HG03039 (cell line): ENCODE results near the gene THSD7B.

Experiments used
- ATAC-seq: cut with Tn5 transposase; IDR thresholded peaks from one replicate; pipeline ENCODE4 v1.9.1; 2021; ENCODE audit warnings: mild to moderate bottlenecking, moderate library complexity; ENCODE audit not compliant: unreplicated experiment

The THSD7B gene

DNA sequence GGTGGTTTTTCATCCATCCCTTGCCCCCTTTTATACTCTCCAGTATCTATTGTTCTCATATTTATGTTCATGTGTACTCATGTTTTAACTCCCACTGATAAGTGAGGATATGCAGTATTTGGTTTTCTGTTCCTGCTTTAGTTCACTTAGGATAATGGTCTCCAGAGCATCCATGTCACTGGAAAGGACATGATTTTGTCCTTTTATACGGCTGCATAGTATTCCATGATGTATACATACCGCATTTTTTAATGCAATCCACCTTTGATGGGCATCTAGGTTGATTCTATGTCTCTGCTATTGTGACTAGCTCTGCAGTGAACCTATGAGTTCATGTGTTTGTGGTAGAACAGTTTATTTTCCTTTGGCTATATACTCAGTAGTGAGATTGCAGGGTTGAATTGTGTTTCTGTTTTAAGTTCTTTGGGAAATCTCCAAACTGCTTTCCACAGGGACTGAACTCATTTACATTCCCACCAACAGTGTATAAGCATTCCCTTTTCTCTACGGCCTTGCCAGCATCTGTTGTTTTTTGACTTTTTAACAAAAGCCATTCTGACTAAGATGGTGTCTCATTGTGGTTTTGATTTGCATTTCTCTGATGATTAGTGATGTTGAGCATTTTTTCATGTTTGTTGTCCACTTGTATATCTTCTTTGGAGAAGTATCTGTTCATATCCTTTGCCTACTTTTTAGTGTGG is 420.2 kb downstream of the THSD7B start:
- ATAC-seq = no peak

DNA sequence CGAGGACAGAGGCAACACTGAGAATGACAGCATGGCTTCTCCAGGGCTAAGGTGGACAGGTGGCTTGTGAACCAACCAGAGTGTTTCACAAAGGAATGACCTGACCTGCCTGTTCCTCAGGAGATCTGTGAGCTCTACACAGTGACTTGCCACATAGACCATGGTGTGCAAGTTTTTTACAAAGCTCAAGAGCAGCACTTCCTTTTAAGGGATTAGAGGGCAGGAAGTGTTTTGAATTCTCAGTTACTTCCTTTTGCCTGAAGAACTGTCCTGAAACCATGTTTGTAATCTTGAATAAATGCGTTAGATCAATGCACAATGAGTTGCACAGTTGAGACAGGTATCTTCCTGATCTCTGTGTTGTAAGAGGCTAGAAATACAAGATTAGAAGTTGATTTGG is 421.9 kb downstream of the THSD7B start:
- ATAC-seq = no peak

DNA sequence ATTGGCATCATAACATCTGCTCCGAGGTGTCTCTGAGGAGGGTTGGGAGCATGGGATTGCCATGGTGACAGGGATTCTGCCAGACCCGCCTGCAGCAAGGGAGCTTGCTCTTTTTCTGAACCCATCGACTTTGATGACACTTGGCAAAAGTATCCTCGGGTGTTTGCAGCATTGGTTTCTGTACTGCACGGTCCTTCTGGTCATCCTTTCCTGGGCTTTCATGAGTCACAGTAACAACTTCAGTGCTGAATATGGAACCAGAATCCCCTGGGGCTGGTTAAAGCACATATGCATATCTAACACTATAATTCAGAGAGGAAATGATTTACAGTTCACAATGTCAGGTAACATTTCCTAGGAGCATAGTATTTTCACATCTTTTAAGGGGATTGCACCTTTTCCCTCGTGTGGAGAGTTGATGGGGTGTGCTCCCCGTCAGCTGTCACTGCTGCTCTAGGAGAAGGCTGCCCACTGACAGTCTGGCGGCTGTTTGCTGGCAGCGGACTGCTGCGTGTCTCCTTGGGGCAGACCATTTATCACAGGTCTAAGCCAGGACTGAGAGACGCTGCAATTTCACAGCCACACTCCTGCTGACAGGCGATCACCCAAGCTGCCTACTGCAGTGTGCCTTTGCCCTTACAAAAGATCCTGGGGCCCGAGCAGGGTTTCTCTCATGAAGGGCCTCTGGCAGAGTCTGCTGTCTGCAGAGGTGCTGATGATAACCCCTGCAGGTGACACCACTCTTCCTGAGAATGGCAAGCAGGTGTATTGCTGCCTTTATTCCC is 425.3 kb downstream of the THSD7B start:
- no peak for ATAC-seq

GRCh38 chr2:137192366-137193310 is 427.3 kb downstream of the THSD7B start:
- ATAC-seq = no peak

GRCh38 chr2:137193401-137193800 is 428.1 kb downstream of the THSD7B start:
- ATAC-seq = no peak

GRCh38 chr2:137194111-137194510 is 428.8 kb downstream of the THSD7B start:
- ATAC-seq = no peak

GRCh38 chr2:137199751-137200150 is 434.4 kb downstream of the THSD7B start:
- ATAC-seq = no peak

GRCh38 chr2:137202318-137202717 is 437.0 kb downstream of the THSD7B start:
- no peak for ATAC-seq

- ATAC-seq = no peak
Measured at GRCh38 chr2:137205324-137205723, 440.0 kb downstream of the THSD7B start.

- no peak for ATAC-seq
Measured at GRCh38 chr2:137206069-137206468, 440.7 kb downstream of the THSD7B start.

DNA sequence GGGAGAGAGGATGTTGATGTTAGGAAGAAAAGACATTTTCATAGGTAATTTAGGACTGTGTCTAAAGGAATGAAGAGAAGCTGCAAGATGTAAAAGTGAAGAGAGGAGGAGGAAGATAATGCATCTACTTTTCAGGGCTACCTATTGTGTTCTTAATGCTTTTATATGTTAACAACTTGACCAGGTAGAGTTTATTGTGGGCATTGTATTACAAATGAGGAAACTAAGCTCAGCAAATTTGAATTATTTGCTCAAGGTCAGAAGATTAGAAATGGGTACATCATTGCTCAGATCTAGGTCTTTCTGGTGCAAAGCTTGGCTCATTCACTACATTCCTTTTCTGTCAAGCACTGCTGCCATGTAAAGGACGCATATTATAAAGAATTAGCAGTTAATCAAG is 441.7 kb downstream of the THSD7B start:
- no peak for ATAC-seq

- ATAC-seq = no peak
Measured at GRCh38 chr2:137208431-137208891, 443.1 kb downstream of the THSD7B start.

DNA sequence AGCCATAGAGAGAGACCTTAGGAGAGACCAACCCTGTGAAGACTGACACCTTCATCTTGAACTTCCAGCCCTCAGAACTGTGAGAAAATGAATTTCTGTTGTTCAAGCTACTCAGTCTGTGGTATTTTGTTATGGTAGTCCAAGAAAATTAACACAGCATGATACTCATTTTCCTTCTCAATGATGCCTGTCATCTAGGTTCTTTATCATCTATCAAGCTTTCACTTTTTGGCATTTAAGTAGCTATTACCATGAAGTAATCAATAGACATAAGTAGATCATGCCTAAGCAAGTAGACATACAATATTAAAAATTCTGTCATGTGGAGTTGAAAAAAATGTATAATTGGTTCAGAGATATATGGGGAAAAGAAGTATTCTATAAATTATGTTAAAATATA is 444.7 kb downstream of the THSD7B start:
- no peak for ATAC-seq

DNA sequence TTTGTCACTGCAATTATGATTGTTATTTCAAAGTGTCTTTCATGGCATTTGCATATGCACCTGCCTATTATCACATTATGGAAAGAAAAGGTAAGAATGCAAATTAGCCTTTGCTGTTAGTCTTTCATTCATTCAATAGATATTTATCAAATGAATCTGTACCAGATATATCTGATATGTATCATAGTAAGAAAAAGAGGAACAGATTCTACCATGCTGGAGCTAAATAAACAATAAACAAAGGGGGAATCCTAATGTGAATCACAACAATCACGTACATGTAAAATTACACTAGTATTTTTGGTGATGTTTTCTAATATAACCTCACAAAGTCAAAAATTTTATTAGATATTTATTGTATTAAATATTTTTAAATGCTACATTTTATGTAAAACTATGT is 446.4 kb downstream of the THSD7B start:
- no peak for ATAC-seq

DNA sequence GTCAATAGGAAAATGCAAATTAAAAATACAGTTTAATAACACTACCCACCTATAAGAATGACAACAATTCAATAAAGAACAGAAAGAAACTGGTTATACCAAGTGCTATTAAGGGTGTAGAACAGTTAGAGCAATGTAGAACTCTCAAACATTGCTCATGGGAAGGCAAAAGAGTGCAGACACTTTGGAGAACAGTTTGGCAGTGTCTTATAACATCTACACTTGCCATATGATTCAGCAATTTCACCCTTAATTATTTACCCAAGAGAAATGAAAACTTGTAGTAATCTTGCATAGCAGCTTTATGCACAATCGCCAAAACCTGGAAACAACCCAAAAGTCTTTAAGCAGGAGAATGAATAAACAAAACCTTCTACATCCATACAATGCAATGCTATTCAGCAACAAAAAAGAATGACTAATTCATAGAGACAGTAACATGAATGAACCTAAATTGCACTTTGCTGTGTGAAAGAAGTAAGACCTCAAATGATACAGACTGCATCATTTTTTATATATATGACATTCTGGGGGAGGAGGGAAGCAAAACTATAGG is 455.2 kb downstream of the THSD7B start:
- ATAC-seq = no peak

GRCh38 chr2:137221797-137222492 is 456.6 kb downstream of the THSD7B start:
- ATAC-seq = no peak

- no peak for ATAC-seq
Measured at GRCh38 chr2:137223722-137224121, 458.4 kb downstream of the THSD7B start.

DNA sequence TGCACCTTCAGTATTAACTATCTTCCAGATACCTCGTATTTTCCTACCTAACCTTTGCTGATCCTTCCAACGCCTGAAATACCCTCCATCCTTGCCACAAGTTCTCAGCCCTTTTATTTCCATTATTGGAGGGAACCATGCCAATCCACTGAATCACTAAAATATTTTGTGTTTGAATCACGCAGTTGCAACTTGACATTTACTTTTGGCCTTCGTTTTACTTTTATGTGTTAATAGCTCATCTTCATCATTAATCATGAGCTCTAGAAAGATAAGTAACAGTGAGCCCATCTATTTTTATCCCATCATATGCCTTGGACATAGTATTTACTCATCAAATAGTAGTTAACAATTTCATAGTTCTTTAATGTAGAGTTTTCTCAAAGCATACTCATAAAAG is 463.2 kb downstream of the THSD7B start:
- no peak for ATAC-seq

- ATAC-seq = no peak
Measured at GRCh38 chr2:137229834-137230233, 464.5 kb downstream of the THSD7B start.

DNA sequence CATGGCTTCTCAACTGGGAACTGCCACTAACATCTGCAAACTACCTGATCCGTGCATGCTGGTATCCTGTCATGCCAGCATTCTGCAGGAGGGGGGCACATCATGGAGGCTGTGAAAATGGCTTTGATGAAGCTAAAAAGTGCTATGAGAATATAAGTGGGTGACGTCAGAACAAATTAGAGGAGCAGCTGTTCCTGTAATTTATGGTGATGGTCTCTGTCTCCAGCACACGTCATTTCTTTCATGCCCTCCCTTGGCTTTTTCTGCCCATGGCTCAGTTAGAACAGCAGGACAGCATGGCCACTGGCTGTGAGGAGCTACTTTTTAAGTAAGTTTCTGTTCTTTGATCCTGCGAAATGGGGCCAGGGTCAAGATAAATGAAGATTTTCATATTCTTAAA is 466.3 kb downstream of the THSD7B start:
- no peak for ATAC-seq
